OCI-LY1 (cell line): ENCODE results near the gene TMEM174.

Source experiments
- CTCF ChIP-seq: fragments of 200-600 bp; sonication (generic), shearing (Covaris generic); IDR thresholded peaks from 2 replicates; pipeline ENCODE4 v1.5.1; 2017; ENCODE audit warnings: mild to moderate bottlenecking, antibody characterized with exemption, low read length, moderate library complexity, mixed read lengths
- EZH2 ChIP-seq: fragments of 200-600 bp; sonication (generic), shearing (Covaris generic); IDR thresholded peaks from 2 replicates; pipeline ENCODE4 v1.8.0; 2017; ENCODE audit warnings: borderline replicate concordance, mixed run types, mild to moderate bottlenecking, antibody characterized with exemption, low read length, moderate library complexity, mixed read lengths

- no peak for TF ChIP-seq CTCF
- no peak for TF ChIP-seq EZH2
Measured at GRCh38 chr5:73205305-73205704, 32.3 kb downstream of the TMEM174 start.
